GM12878 (cell line): ENCODE measurements around the gene ZNF800. TPM values are rescaled to one million over a fixed set of nuclear protein-coding genes. Genes with fewer than 3 reads are reported as not detected.

Experiments used
- ATAC-seq: fragments of 200-7000 bp; cut with Tn5 transposase; 3 replicates; pipeline ENCODE4 v1.9.1; 2020; ENCODE audit warnings: mild to moderate bottlenecking, moderate library complexity
- BruUV-seq: library from RNA; stranded (reverse); fragments of 400-500 nt; replicated peaks from 2 replicates; lab custom pipeline; 2021; lab: Mats Ljungman, UMichigan
- CTCF ChIA-PET: fragments of 300-600 bp; sonication (Branson Sonifier 250); formaldehyde crosslinking; extraction: SDS; loops from one replicate; lab custom pipeline; 2021; ENCODE audit warnings: inconsistent platforms; lab: Yijun Ruan, JAX
- POLR2A ChIA-PET: fragments of 350-600 bp; formaldehyde crosslinking; extraction: SDS; loops from one replicate; lab custom pipeline; 2021; ENCODE audit warnings: inconsistent platforms; lab: Charles Lee
- RAD21 ChIA-PET: fragments of 300-600 bp; sonication (Branson Sonifier 250); formaldehyde crosslinking; loops from one replicate; lab custom pipeline; 2023; ENCODE audit warnings: antibody characterized with exemption; ENCODE audit not compliant: unreplicated experiment; lab: Charles Lee
- SMC1A ChIA-PET: fragments of 300-600 bp; sonication (Branson Sonifier 250); formaldehyde crosslinking; loops from one replicate; lab custom pipeline; 2023; ENCODE audit not compliant: unreplicated experiment, uncharacterized antibody; lab: Charles Lee
- DNase-seq: peaks from one replicate; pipeline ENCODE4 v3.0.0-alpha.2; 2011; ENCODE audit warnings: low read depth, low spot score
- FAIRE-seq: peaks from 3 replicates; lab custom pipeline; 2011; peaks lifted over from hg19 to GRCh38; lab: Jason Lieb, UNC
- H2AFZ ChIP-seq: 2 replicates; pipeline ENCODE4 v1.6.0; 2011; ENCODE audit warnings: low read depth, low read length, control low read depth; ENCODE audit not compliant: control insufficient read depth
- H3K27ac ChIP-seq: 2 replicates; pipeline ENCODE4 v1.5.1; 2011; ENCODE audit warnings: control low read depth; ENCODE audit not compliant: control insufficient read depth, insufficient read depth
- H3K27me3 ChIP-seq, 2 experiments: replicated peaks in 1 of 2; 2 replicates each; pipeline versions ENCODE4 v1.6.0 to v1.6.1; 2011; ENCODE audit warnings: low read length in 1 of 2; ENCODE audit not compliant: control insufficient read depth in 2 of 2, insufficient read depth in 2 of 2
- H3K36me3 ChIP-seq, 2 experiments: 2 replicates each; pipeline ENCODE4 v1.5.1; 2011; ENCODE audit warnings: low read length in 1 of 2; ENCODE audit not compliant: control insufficient read depth in 2 of 2, insufficient read depth in 2 of 2
- H3K4me1 ChIP-seq: 2 replicates; pipeline ENCODE4 v1.6.1; 2011; ENCODE audit warnings: mild to moderate bottlenecking, low read length, moderate library complexity, mixed read lengths; ENCODE audit not compliant: control insufficient read depth, insufficient read depth
- H3K4me2 ChIP-seq: 2 replicates; pipeline ENCODE4 v1.6.0; 2011; ENCODE audit warnings: control low read depth; ENCODE audit not compliant: control insufficient read depth, insufficient read depth
- H3K4me3 ChIP-seq: fragments of 200-600 bp; sonication (generic); 2 replicates; pipeline ENCODE4 v1.5.1; 2016
- H3K79me2 ChIP-seq: 2 replicates; pipeline ENCODE4 v1.6.0; 2011; ENCODE audit warnings: low read length; ENCODE audit not compliant: control insufficient read depth, insufficient read depth
- H3K9ac ChIP-seq: 2 replicates; pipeline ENCODE4 v1.8.0; 2011; ENCODE audit warnings: low read length, control low read depth, mixed read lengths; ENCODE audit not compliant: control insufficient read depth, insufficient read depth
- H3K9me3 ChIP-seq: replicated peaks from 3 replicates; pipeline ENCODE4 v1.5.1; 2011; ENCODE audit warnings: mild to moderate bottlenecking, low read length; ENCODE audit not compliant: control insufficient read depth, insufficient read depth
- H4K20me1 ChIP-seq: 2 replicates; pipeline ENCODE4 v1.6.0; 2011; ENCODE audit not compliant: control insufficient read depth, insufficient read depth
- ASH2L ChIP-seq: fragments of 300-600, 200-600 bp; sonication (generic); IDR thresholded peaks from 2 replicates; pipeline ENCODE4 v1.6.1; 2017; ENCODE audit warnings: low read depth, mild to moderate bottlenecking, borderline replicate concordance
- CBX5 ChIP-seq: sonication (generic); IDR thresholded peaks from 2 replicates; pipeline ENCODE4 v1.6.1; 2016; ENCODE audit warnings: low read depth, moderate library complexity, mild to moderate bottlenecking, inconsistent platforms
- MEF2B ChIP-seq: fragments of 450-650 bp; IDR thresholded peaks from 2 replicates; pipeline ENCODE4 v1.6.1; 2018; ENCODE audit warnings: mild to moderate bottlenecking, moderate library complexity; ENCODE audit not compliant: partially characterized antibody, poor library complexity, severe bottlenecking
- NBN ChIP-seq: fragments of 450-650 bp; IDR thresholded peaks from 2 replicates; pipeline ENCODE4 v1.6.1; 2016
- RB1 ChIP-seq: fragments of 450-650 bp; formaldehyde crosslinking; IDR thresholded peaks from 2 replicates; pipeline ENCODE4 v1.6.1; 2017; ENCODE audit warnings: mild to moderate bottlenecking, borderline replicate concordance
- SREBF1 ChIP-seq: IDR thresholded peaks from 2 replicates; pipeline ENCODE4 v1.6.1; 2012; ENCODE audit warnings: mild to moderate bottlenecking, low read length
- TCF3 ChIP-seq: IDR thresholded peaks from 2 replicates; pipeline ENCODE4 v1.6.1; 2012; ENCODE audit warnings: low read depth, mild to moderate bottlenecking, low read length, borderline replicate concordance; ENCODE audit not compliant: insufficient read depth
- YY1 ChIP-seq: IDR thresholded peaks from 2 replicates; pipeline ENCODE4 v1.6.1; 2011; ENCODE audit warnings: low read depth, mild to moderate bottlenecking, low read length
- ZNF217 ChIP-seq: fragments of 450-650 bp; IDR thresholded peaks from 2 replicates; pipeline ENCODE4 v1.6.1; 2017; ENCODE audit warnings: antibody characterized with exemption, mild to moderate bottlenecking
- WGBS: methylation state at CpG from one replicate; pipeline ENCODE4 v1.1.6; 2016; ENCODE audit warnings: low lambda C conversion rate; ENCODE audit not compliant: insufficient replicate concordance, insufficient coverage; ENCODE audit errors: missing lambda C conversion rate; 5-methylcytosine and 5-hydroxymethylcytosine counted together
- in situ Hi-C: fragments of 300-500 bp; cut with MboI; formaldehyde crosslinking; loops from 9 replicates; pipeline ENCODE4 v1.14.3; 2018; ENCODE audit warnings: mixed read lengths
- intact Hi-C: fragments of 100-400 bp; cut with micrococcal nuclease; formaldehyde crosslinking; loops from one replicate; pipeline ENCODE4 v1.14.2; 2022; ENCODE audit not compliant: unreplicated experiment
- polyA plus RNA-seq, 11 experiments: library from polyadenylated mRNA; depleted of rRNA in 4 of 11; unstranded in 6 of 11; stranded (reverse) in 5 of 11; fragments of >200 nt; fragmentation: Nextera tagmentation in 4 of 11; fragmentation: Illumina TruSeq in 1 of 11; extraction: Ambion mirVana in 4 of 11; extraction: Trizol in 1 of 11; gene quantifications; 1 replicate in 1 of 11; 2 replicates in 10 of 11; pipeline versions ENCODE4 v1.2.1 to v1.2.3, GENCODE V29; 2011 to 2016; ENCODE audit warnings: inconsistent platforms in 2 of 11, missing spikeins in 2 of 11, low read depth in 1 of 11
- total RNA-seq, 4 experiments: library from RNA; depleted of rRNA in 3 of 4; stranded (reverse); fragments of >200 nt in 3 of 4; fragmentation: Illumina TruSeq in 1 of 4; extraction: Trizol in 1 of 4; gene quantifications; 2 replicates each; pipeline versions ENCODE4 v1.2.1 to v1.2.3, GENCODE V29; 2013 to 2021
- TF ChIP-seq, protein P1 (sequence below): IDR thresholded peaks from 2 replicates; pipeline ENCODE4 v1.6.1; 2012; ENCODE audit warnings: low read depth, low read length, improper control_type of control experiment
- TF ChIP-seq, protein P2 (sequence below): fragments of 450-650 bp; IDR thresholded peaks from 2 replicates; pipeline ENCODE4 v1.6.1; 2014; ENCODE audit warnings: mild to moderate bottlenecking
- TF ChIP-seq, protein P3 (sequence below): IDR thresholded peaks from 2 replicates; pipeline ENCODE4 v1.6.1; 2011; ENCODE audit warnings: borderline replicate concordance, low read depth, mild to moderate bottlenecking, moderate library complexity, low read length; ENCODE audit not compliant: insufficient read depth, poor library complexity, severe bottlenecking
- TF ChIP-seq, protein P4 (sequence below): fragments of 450-650 bp; formaldehyde crosslinking; IDR thresholded peaks from 2 replicates; pipeline ENCODE4 v1.4.0; 2020; ENCODE audit warnings: mild to moderate bottlenecking, moderate library complexity
- TF ChIP-seq, protein P5 (sequence below): IDR thresholded peaks from 2 replicates; pipeline ENCODE4 v1.6.1; 2011; ENCODE audit warnings: mild to moderate bottlenecking, low read depth, low read length, moderate library complexity; ENCODE audit not compliant: insufficient replicate concordance

ZNF800 gene
- total and polyA plus RNA-seq, 10 of the 15 experiments (the other 5 are each of a cell fraction or from before 2014, with no cell fraction given), result 6.8 to 33.9 (median 23.8) TPM

DNA sequence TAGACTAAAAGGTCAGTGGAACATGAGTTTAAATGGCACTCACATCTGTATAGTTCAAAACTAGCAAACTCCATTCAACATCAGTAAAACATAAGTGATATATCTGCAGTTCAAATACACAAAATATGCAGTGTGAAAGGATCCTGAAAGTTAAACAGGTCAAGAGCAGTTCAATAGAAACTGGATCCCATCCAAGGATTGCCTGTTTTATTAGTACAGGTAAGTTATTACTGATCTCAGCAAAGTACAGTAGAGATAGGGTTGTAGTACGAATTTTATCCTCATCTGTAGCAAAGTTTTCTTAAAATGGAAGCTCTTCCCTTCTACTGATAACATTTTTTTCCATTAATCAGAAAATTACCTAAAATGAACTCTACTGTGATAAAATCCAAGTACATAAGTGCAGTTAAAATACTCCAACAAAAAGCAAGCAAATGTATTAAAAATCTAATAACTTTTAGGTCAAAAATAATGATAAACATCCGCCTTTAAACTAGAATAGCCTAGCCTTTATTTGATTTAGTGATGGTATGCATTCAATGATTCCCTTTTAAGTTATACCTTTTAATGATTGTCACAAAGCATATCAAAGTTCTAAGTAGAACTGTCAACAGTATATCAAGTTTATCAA, 2.2 kb downstream of the ZNF800 start:
- FAIRE-seq, result no peak
- intact Hi-C loops (loop anchor here (5.0 kb wide), 1 partner anchor 262 kb away; the partner anchor contains the start of gene SND1), in situ Hi-C loops (no loop called here)
- no peak for DNase-seq
- Histone ChIP-seq H3K4me1 (peaks cover 7% of the 10 kb centered on the region; the same call in 1 of the 2 replicates), H3K4me3 (peak overlapping the region; percentile 83), H3K27ac (no peak overlapping the region), H3K27me3 (no peaks in the 10 kb centered on the region), H3K4me2 (peak overlapping the region; percentile 56), H3K9ac (no peak overlapping the region), H3K36me3 (peaks cover 0 to 11% of the 10 kb centered on the region in 2 experiments; a peak in 1 of 4 replicates), H4K20me1 (no peaks in the 10 kb centered on the region), H3K9me3 (no peaks in the 10 kb centered on the region), H2AFZ (no peak overlapping the region), H3K79me2 (peaks cover 70% of the 10 kb centered on the region)
- no TSS peak for BruUV-seq
- ATAC-seq, result no peak
- POLR2A ChIA-PET, result no interaction called here
- RAD21 ChIA-PET, result no interaction called here
- 74% methylated on average over 2 of the region's 2 CpGs for WGBS
- SMC1A ChIA-PET, result interaction anchor here (3.2 to 4.1 kb wide), 2 partner anchors 14 to 20 kb away, joined by 9 to 13 read pairs; no protein-coding TSS in a partner anchor
- CTCF ChIA-PET, result interaction anchor here (1.1 to 2.0 kb wide), 3 partner anchors 21 to 57 kb away, joined by 3 to 7 read pairs (median 4); no protein-coding TSS in a partner anchor
- TF ChIP-seq NBN (no peak), CBX5 (no peak), RB1 (no peak), MEF2B (no peak), TCF3 (no peak), SREBF1 (no peak), ZNF217 (no peak), YY1 (no peak), ASH2L (no peak)
- TF ChIP-seq, protein P1, sequence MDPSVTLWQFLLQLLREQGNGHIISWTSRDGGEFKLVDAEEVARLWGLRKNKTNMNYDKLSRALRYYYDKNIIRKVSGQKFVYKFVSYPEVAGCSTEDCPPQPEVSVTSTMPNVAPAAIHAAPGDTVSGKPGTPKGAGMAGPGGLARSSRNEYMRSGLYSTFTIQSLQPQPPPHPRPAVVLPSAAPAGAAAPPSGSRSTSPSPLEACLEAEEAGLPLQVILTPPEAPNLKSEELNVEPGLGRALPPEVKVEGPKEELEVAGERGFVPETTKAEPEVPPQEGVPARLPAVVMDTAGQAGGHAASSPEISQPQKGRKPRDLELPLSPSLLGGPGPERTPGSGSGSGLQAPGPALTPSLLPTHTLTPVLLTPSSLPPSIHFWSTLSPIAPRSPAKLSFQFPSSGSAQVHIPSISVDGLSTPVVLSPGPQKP, result no peak
- TF ChIP-seq, protein P2, sequence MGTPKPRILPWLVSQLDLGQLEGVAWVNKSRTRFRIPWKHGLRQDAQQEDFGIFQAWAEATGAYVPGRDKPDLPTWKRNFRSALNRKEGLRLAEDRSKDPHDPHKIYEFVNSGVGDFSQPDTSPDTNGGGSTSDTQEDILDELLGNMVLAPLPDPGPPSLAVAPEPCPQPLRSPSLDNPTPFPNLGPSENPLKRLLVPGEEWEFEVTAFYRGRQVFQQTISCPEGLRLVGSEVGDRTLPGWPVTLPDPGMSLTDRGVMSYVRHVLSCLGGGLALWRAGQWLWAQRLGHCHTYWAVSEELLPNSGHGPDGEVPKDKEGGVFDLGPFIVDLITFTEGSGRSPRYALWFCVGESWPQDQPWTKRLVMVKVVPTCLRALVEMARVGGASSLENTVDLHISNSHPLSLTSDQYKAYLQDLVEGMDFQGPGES, result no peak
- TF ChIP-seq, protein P3, sequence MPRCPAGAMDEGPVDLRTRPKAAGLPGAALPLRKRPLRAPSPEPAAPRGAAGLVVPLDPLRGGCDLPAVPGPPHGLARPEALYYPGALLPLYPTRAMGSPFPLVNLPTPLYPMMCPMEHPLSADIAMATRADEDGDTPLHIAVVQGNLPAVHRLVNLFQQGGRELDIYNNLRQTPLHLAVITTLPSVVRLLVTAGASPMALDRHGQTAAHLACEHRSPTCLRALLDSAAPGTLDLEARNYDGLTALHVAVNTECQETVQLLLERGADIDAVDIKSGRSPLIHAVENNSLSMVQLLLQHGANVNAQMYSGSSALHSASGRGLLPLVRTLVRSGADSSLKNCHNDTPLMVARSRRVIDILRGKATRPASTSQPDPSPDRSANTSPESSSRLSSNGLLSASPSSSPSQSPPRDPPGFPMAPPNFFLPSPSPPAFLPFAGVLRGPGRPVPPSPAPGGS, result no peak
- TF ChIP-seq, protein P4, sequence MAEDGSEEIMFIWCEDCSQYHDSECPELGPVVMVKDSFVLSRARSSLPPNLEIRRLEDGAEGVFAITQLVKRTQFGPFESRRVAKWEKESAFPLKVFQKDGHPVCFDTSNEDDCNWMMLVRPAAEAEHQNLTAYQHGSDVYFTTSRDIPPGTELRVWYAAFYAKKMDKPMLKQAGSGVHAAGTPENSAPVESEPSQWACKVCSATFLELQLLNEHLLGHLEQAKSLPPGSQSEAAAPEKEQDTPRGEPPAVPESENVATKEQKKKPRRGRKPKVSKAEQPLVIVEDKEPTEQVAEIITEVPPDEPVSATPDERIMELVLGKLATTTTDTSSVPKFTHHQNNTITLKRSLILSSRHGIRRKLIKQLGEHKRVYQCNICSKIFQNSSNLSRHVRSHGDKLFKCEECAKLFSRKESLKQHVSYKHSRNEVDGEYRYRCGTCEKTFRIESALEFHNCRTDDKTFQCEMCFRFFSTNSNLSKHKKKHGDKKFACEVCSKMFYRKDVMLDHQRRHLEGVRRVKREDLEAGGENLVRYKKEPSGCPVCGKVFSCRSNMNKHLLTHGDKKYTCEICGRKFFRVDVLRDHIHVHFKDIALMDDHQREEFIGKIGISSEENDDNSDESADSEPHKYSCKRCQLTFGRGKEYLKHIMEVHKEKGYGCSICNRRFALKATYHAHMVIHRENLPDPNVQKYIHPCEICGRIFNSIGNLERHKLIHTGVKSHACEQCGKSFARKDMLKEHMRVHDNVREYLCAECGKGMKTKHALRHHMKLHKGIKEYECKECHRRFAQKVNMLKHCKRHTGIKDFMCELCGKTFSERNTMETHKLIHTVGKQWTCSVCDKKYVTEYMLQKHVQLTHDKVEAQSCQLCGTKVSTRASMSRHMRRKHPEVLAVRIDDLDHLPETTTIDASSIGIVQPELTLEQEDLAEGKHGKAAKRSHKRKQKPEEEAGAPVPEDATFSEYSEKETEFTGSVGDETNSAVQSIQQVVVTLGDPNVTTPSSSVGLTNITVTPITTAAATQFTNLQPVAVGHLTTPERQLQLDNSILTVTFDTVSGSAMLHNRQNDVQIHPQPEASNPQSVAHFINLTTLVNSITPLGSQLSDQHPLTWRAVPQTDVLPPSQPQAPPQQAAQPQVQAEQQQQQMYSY (CRISPR knock-in tag), result no peak
- TF ChIP-seq, protein P5, sequence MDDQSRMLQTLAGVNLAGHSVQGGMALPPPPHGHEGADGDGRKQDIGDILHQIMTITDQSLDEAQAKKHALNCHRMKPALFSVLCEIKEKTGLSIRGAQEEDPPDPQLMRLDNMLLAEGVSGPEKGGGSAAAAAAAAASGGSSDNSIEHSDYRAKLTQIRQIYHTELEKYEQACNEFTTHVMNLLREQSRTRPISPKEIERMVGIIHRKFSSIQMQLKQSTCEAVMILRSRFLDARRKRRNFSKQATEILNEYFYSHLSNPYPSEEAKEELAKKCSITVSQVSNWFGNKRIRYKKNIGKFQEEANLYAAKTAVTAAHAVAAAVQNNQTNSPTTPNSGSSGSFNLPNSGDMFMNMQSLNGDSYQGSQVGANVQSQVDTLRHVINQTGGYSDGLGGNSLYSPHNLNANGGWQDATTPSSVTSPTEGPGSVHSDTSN, result no peak
